OCI-LY3 (cell line): Measurements from ENCODE around the gene KMO.

Experiments used
- CTCF ChIP-seq: fragments of 200-600, 300-600 bp; sonication (generic); IDR thresholded peaks from 2 replicates; pipeline ENCODE4 v1.5.1; 2014; ENCODE audit warnings: antibody characterized with exemption, low read length, low read depth
- EZH2phosphoT487 ChIP-seq: fragments of 200-600 bp; shearing (Covaris generic); IDR thresholded peaks from 2 replicates; pipeline ENCODE4 v1.6.1; 2018; ENCODE audit warnings: antibody characterized with exemption, mixed run types, low read depth

GRCh38 chr1:241630899-241631298 is 98.7 kb downstream of the KMO start:
- TF ChIP-seq CTCF = no peak
- no peak for TF ChIP-seq EZH2phosphoT487
